ENCODE measurements around the gene CNOT11. TPM values are rescaled to one million over a fixed set of nuclear protein-coding genes. Genes with fewer than 3 reads are reported as not detected.
A peak's percentile ranks its signal among the peaks of the same experiment; 100 is the strongest.

CNOT11 gene
- total RNA-seq, 3 donors from 2014 or later (not counting 1 experiment from before 2014, with no cell fraction given) = 41.7 to 49.8 (median 46.0) TPM

GRCh38 chr2:101256316-101256715 lies 3.6 kb downstream of the CNOT11 start:
- no peak for TF ChIP-seq CTCF (IDR thresholded peaks at IDR 0.05)
- H3K27ac ChIP-seq (ENCODE audit: low read length) = no peak overlapping the region
- no peaks in the 10 kb centered on the region for H3K9me3 ChIP-seq (ENCODE audit: control insufficient read depth, insufficient read depth, low read length)
- H3K4me1 ChIP-seq (ENCODE audit: control insufficient read depth, insufficient read depth, low read length) = peaks cover 35% of the 10 kb centered on the region
- Mint-ChIP-seq H3K27ac (peak overlapping the region; percentile 68 to 70), H3K36me3 (no peaks in the 10 kb centered on the region), H3K9me3 (no peaks in the 10 kb centered on the region), H3K27me3 (ENCODE audit: low read depth in 2 of 2) (no peaks in the 10 kb centered on the region), H3K4me3 (peak overlapping the region; percentile 5), H3K4me1 (peaks cover 50 to 52% of the 10 kb centered on the region in 2 donors)
- no peak overlapping the region for H3K4me3 ChIP-seq (ENCODE audit: low read length)
- no peak for ATAC-seq
- DNase-seq = no peak
- peaks cover 26% of the 10 kb centered on the region for H3K36me3 ChIP-seq (ENCODE audit: control insufficient read depth, insufficient read depth, low read length)
- intact Hi-C loops (cut with micrococcal nuclease) = no loop called here
- 97% methylated on average over 2 of the region's 2 CpGs for WGBS (ENCODE audit: insufficient coverage)
- no peaks in the 10 kb centered on the region for H3K27me3 ChIP-seq (ENCODE audit: control insufficient read depth, insufficient read depth, low read length)

DNA sequence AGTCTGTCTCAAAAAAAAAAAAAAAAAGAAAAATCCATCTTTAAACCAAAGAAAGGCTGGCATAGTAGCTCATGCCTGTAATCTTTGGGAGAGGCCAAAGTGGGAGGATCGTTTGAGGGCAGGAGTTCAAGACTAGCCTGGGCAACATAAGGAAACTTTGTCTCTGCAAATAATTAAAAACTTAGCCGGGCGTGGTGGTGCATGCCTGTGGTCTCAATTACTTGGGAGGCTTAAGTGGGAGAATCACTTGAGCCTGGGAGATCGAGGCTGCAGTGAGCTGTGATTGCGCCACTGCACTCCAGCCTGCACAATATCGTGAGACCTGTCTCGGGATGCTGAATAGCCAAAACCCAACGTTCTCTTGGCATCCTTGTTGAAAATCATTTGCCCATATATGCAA lies 6.1 kb downstream of the CNOT11 start:
- no peak overlapping the region for H3K27ac ChIP-seq (ENCODE audit: low read length)
- H3K36me3 Mint-ChIP-seq = peaks cover 5% of the 10 kb centered on the region
- H3K36me3 ChIP-seq (ENCODE audit: control insufficient read depth, insufficient read depth, low read length) = peaks cover 46% of the 10 kb centered on the region
- H3K4me3 ChIP-seq (ENCODE audit: low read length) = no peak overlapping the region
- no peak for TF ChIP-seq CTCF (IDR thresholded peaks at IDR 0.05)
- ATAC-seq (no peak), DNase-seq (no peak)
- intact Hi-C loops (cut with micrococcal nuclease) = no loop called here
- H3K27ac Mint-ChIP-seq = peak overlapping the region; percentile 16 to 52
- H3K9me3 ChIP-seq (ENCODE audit: control insufficient read depth, insufficient read depth, low read length) = no peaks in the 10 kb centered on the region
- no peaks in the 10 kb centered on the region for H3K27me3 ChIP-seq (ENCODE audit: control insufficient read depth, insufficient read depth, low read length)
- 97% methylated on average over 8 of the region's 8 CpGs for WGBS (ENCODE audit: insufficient coverage)
- H3K4me1 ChIP-seq (ENCODE audit: control insufficient read depth, insufficient read depth, low read length) = peaks cover 23% of the 10 kb centered on the region
- no peaks in the 10 kb centered on the region for H3K27me3 Mint-ChIP-seq (ENCODE audit: low read depth in 2 of 2)
- H3K4me1 Mint-ChIP-seq = peaks cover 36 to 47% of the 10 kb centered on the region in 2 donors
- no peak overlapping the region for H3K4me3 Mint-ChIP-seq
- no peaks in the 10 kb centered on the region for H3K9me3 Mint-ChIP-seq

DNA sequence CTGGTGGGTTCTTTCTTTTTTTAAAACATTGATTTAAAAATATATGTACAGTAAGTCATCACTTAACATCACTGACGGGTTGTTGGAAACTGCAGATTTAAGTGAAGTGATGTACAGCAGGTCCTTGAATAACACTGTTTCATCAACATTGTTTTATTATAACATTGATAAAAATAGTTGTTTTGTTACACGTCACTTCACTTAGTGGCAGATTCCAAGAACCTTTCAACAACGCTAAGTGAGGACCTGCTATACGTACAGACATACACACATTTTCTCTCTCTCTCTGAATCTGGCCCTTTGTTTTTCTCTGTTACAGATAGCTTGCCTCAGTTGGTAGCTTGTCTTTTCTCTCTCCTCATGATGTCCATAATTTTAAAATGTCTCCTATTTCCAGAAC lies 9.5 kb downstream of the CNOT11 start:
- intact Hi-C loops (cut with micrococcal nuclease) = no loop called here
- H3K4me3 Mint-ChIP-seq = no peak overlapping the region
- H3K4me1 Mint-ChIP-seq = peaks cover 6 to 17% of the 10 kb centered on the region in 2 donors
- DNase-seq (no peak), ATAC-seq (no peak)
- no peaks in the 10 kb centered on the region for H3K9me3 ChIP-seq (ENCODE audit: control insufficient read depth, insufficient read depth, low read length)
- no peak for TF ChIP-seq CTCF (IDR thresholded peaks at IDR 0.05)
- no peaks in the 10 kb centered on the region for H3K27me3 Mint-ChIP-seq (ENCODE audit: low read depth in 2 of 2)
- H3K4me3 ChIP-seq (ENCODE audit: low read length) = no peak overlapping the region
- peak overlapping the region in 1 of 2 donors; percentile 5 for H3K27ac Mint-ChIP-seq
- no peak overlapping the region for H3K27ac ChIP-seq (ENCODE audit: low read length)
- H3K9me3 Mint-ChIP-seq = no peaks in the 10 kb centered on the region
- H3K4me1 ChIP-seq (ENCODE audit: control insufficient read depth, insufficient read depth, low read length) = no peaks in the 10 kb centered on the region
- no peaks in the 10 kb centered on the region for H3K27me3 ChIP-seq (ENCODE audit: control insufficient read depth, insufficient read depth, low read length)
- H3K36me3 Mint-ChIP-seq = peaks cover 5% of the 10 kb centered on the region
- H3K36me3 ChIP-seq (ENCODE audit: control insufficient read depth, insufficient read depth, low read length) = peaks cover 66% of the 10 kb centered on the region
- WGBS (ENCODE audit: insufficient coverage) = 97% methylated on average over 3 of the region's 4 CpGs

DNA sequence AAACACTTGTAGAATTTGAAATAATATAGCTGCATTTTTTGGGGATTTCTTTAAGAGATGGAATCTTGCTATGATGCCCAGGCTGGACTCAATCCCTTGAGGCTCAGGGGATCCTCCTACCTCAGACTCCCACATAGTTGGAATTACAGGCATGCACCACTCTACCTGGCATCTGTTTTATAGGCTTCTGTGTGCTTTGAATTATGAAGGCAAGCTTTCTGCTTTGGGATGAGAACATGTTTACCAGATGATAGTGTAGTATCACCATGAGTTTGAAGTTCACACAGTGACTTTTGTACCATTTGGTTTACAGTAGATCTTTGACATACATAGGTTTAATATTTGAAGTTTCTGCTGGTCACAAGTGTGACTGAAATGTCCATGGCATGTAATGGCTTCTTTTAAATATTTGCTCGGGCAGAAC lies 10.7 kb downstream of the CNOT11 start:
- H3K27ac Mint-ChIP-seq = peak overlapping the region in 1 of 2 donors; percentile 73

More for the DNA sequence above, 10.7 kb downstream of the CNOT11 start:
- no peak overlapping the region for H3K27ac ChIP-seq (ENCODE audit: low read length)
- peaks cover 5% of the 10 kb centered on the region for H3K36me3 Mint-ChIP-seq
- H3K4me3 ChIP-seq (ENCODE audit: low read length) = no peak overlapping the region
- no peak for DNase-seq
- no peaks in the 10 kb centered on the region for H3K9me3 ChIP-seq (ENCODE audit: control insufficient read depth, insufficient read depth, low read length)
- 92% methylated on average over 1 of the region's 1 CpG for WGBS (ENCODE audit: insufficient coverage)
- H3K9me3 Mint-ChIP-seq = no peaks in the 10 kb centered on the region
- H3K27me3 ChIP-seq (ENCODE audit: control insufficient read depth, insufficient read depth, low read length) = no peaks in the 10 kb centered on the region
- no peak for TF ChIP-seq CTCF (IDR thresholded peaks at IDR 0.05)
- intact Hi-C loops (cut with micrococcal nuclease) = no loop called here
- H3K36me3 ChIP-seq (ENCODE audit: control insufficient read depth, insufficient read depth, low read length) = peaks cover 69% of the 10 kb centered on the region
- H3K4me3 Mint-ChIP-seq = no peak overlapping the region
- peaks cover 16 to 27% of the 10 kb centered on the region in 2 donors for H3K4me1 Mint-ChIP-seq
- ATAC-seq = no peak
- H3K4me1 ChIP-seq (ENCODE audit: control insufficient read depth, insufficient read depth, low read length) = no peaks in the 10 kb centered on the region
- H3K27me3 Mint-ChIP-seq (ENCODE audit: low read depth in 2 of 2) = no peaks in the 10 kb centered on the region
